Measurements from ENCODE around the gene IGFL1.

- TF ChIP-seq FOXP2 (optimal IDR thresholded peaks at IDR 0.05; ENCODE audit: borderline replicate concordance, extremely low read depth, extremely low read length, insufficient read depth) (no peak), REST (IDR thresholded peaks at IDR 0.05; ENCODE audit: insufficient read depth in 1 of 2, low read depth in 2 of 2, low read length in 2 of 2) (no peak), POLR2AphosphoS5 (IDR thresholded peaks at IDR 0.05; ENCODE audit: low read depth, low read length) (no peak), TAF1 (IDR thresholded peaks at IDR 0.05; ENCODE audit: borderline replicate concordance, insufficient read depth, low read length) (no peak), SIN3A (IDR thresholded peaks at IDR 0.05; ENCODE audit: borderline replicate concordance, insufficient read depth, low read length) (no peak)
Measured at GRCh38 chr19:46202426-46202825, 27.1 kb upstream of the IGFL1 start.

All from PFSK-1 (cell line).